AG10803 (cell line): Measurements from ENCODE around the gene GUF1.
A peak's percentile ranks its signal among the peaks of the same experiment; 100 is the strongest.
"Not testable (repeated sequence)": the region's sequence is repeated elsewhere in the genome, so short reads cannot be mapped to it uniquely, and the experiment has no call there.

Experiments used
- DNase-seq: peaks from one replicate; pipeline ENCODE4 v3.0.0; 2010; ENCODE audit warnings: low read depth
- H3K4me3 ChIP-seq: 2 replicates; pipeline ENCODE4 v1.5.1; 2011; ENCODE audit warnings: mild to moderate bottlenecking, low read length, control low read depth
- CTCF ChIP-seq: conservative IDR thresholded peaks from 2 replicates; pipeline ENCODE4 v1.5.1; 2011; ENCODE audit warnings: mild to moderate bottlenecking, low read length, control low read depth, inconsistent platforms

The GUF1 gene

GRCh38 chr4:44725726-44726037 is 47.5 kb downstream of the GUF1 start:
- TF ChIP-seq CTCF = no peak
- H3K4me3 ChIP-seq = peak overlapping the region; percentile 83
- peak; percentile 21 for DNase-seq

- H3K4me3 ChIP-seq = peak within 1 kb of the TSS; percentile 83
- TF ChIP-seq CTCF = peak; percentile 39
Measured at GRCh38 chr4:44726038-44726871, 48.0 kb downstream of the GUF1 start, which contains the start of gene GNPDA2. Gene GNPDA2 (minus strand): TSS chr4:44726556. CDS start chr4:44722207, 4,349 bp downstream.

GRCh38 chr4:44727471-44727870 is 49.3 kb downstream of the GUF1 start:
- no peak overlapping the region for H3K4me3 ChIP-seq
- DNase-seq = no peak
- no peak for TF ChIP-seq CTCF

More at GRCh38 chr4:44726038-44726871, 48.0 kb downstream of the GUF1 start, which contains the start of gene GNPDA2:
- DNase-seq = peak; percentile 85

GRCh38 chr4:44728694-44729093 is 50.5 kb downstream of the GUF1 start:
- not testable (repeated sequence) for H3K4me3 ChIP-seq, DNase-seq

GRCh38 chr4:44736900-44737299 is 58.7 kb downstream of the GUF1 start:
- no peak for DNase-seq
- no peak for TF ChIP-seq CTCF

GRCh38 chr4:44738615-44739014 is 60.4 kb downstream of the GUF1 start:
- no peak for DNase-seq
- H3K4me3 ChIP-seq = no peak overlapping the region
- TF ChIP-seq CTCF = peak; percentile 52

More at GRCh38 chr4:44736900-44737299, 58.7 kb downstream of the GUF1 start:
- H3K4me3 ChIP-seq = no peak overlapping the region

GRCh38 chr4:44740201-44740600 is 62.0 kb downstream of the GUF1 start:
- no peak for DNase-seq
- no peak for TF ChIP-seq CTCF
- no peak overlapping the region for H3K4me3 ChIP-seq
